ENCODE measurements around the gene TLDC2.
A peak's percentile ranks its signal among the peaks of the same experiment; 100 is the strongest.
"Not testable (repeated sequence)": the region's sequence is repeated elsewhere in the genome, so short reads cannot be mapped to it uniquely, and the experiment has no call there.

TLDC2 gene

DNA sequence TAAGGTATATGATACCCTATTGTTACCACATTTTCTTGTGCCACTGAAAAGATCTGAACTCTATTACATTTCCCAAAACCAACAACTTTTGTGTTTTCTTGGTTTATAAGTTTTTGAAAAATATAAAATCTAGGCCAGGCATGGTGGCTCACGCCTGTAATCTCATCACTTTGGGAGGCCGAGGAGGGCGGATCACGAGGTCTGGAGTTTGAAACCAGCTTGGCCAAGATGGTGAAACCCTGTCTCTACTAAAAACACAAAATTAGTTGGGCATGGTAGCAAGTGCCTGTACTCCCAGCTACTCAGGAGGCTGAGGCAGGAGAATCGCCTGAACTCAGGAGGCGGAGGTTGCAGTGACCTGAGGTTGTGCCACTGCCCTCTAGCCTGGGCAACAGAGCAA lies 41.3 kb downstream of the TLDC2 start:
- no peak for DNase-seq

DNA sequence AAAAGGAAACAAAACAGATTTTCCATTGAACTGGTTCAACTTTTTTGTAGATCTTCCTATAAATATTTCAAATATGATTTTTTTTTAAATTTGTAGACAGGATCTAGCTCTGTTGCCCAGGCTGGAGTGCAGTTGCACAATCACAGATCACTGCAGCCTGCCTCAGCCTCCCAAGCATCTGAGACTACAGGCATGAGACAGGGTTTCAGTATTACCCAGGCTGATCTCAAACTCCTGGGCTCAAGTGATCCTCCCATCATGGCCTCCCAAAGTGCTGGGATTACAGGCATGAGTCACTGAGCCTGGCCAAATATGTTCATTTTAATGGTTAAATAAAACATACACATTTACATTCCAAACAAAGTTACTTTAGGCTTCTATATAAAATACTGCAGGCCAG lies 42.0 kb downstream of the TLDC2 start:
- no peak for DNase-seq

DNA sequence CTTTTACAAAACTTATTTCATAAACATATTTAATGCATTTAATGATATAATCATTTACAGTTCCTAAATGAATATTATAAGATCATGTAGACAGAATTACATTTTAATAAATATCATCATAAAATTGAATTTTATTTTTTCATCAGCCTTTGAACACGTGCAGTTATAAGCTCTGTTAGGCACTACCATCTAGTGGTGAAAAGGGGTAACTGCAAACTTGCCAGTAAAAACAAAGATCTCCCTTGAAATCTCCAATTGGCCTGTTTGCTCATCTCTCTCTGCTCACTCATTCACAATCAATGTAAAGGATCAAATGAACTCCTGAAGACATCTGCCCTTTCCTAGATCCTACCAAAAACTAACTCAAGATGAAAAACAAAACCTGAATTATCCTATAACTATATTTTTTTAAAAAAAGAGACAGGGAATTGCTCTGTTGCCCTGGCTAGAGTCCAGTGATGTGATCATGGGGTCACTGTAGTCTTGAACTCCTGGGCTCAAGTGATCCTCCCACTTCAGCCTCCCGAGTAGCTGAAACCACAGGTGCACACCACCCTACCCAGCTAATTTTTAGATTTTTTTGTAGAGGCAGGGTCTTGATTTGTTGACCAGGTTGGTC lies 43.9 kb downstream of the TLDC2 start:
- peak; percentile 26 for DNase-seq

DNA sequence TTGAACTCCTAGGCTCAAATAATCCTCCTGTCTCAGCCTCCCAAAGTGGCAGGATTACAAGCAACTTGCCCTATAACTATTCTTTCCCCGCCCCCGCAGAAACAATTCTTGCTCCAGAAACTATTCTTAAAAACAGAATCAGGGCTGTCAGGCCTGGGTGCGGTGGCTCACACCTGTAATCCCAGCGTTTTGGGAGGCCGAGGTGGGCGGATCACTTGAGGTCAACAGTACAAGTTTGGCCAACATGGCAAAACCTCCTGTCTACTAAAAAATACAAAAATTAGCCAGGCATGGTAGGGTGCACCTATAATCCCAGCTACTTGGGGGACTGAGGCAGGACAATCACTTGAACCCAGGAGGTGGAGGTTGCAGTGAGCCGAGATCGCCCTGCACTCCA lies 44.4 kb downstream of the TLDC2 start:
- DNase-seq, result no peak

DNA sequence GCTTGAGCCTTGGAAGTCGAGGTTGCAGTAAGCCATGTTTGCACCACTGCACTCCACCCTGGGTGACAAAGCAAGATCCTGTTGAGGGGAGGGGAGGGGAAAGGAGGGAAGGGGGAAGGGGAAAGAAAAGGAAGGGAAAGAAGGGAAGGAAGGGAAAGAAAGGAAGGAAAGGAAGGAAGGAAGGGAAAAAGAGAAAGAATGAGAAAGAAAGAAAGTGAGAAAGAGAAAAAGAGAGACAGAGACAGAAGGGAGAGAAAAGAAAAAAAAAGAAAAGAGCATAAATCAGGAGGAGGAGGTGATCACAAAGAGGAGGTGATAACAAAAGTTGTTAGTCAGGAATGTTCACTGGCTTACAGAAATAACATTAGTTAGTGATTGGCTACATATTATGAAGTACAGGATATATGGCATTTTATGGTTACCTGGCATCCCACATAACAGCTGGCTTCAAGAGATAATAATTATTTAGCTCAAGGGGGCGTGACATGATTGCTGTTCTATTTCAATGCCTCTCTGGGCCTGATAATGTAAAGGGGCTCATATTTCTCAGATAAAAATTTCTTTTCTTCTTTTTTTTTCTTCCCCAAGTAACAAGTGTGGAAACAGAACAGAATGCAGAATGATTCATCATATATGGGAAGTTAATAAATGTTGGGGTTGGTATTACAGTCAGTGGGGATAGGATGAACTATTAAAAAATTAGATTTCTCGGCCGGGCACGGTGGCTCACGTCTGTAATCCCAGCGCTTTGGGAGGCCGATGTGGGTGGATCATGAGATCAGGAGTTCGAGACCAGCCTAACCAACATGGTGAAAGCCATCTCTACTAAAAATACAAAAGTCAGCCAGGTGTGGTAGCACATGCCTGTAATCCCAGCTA lies 48.5 kb downstream of the TLDC2 start:
- no peak for DNase-seq

DNA sequence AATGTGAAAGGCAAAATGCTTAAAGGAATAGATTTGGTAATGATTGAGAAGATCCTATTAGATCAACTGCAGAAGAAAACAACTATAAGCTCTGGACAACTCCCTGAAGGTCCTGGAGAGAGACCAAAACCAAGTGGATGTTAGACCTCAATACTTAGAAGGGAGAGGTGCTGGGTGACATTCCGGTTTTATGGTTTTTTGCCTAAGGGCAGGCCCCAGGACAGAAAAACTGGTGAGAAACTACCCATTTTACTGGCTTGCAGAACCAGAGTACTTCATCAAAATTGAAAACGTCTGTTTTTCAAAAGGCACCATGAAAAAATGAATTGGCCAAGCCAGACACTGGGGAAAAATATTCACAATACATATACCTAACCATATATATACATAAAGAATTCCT lies 49.3 kb downstream of the TLDC2 start:
- no peak for DNase-seq

DNA sequence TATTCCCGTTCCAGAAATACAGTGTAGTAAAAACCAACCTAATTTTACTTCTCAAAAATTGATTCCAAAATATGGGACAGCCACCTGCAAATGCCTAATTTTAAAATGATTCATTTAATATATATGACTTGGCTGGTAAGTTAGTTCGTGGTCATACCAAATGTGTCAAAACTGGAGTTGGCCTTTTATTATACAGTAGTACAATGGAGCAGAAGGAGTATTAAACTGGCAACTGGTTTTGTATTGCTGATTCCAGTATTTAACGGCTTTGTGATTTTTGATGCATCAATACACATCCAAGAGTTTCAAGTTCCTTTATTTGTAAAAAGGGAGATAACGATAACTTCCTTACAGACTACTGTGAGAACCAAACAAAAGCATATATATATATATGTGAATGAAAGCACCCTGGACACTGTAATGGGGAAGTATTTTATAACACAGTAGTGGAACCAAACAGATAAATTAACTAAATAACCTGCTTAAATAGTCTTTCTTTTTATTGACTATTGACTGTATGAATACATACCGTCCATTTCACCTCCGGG lies 50.8 kb downstream of the TLDC2 start:
- DNase-seq, result no peak

DNA sequence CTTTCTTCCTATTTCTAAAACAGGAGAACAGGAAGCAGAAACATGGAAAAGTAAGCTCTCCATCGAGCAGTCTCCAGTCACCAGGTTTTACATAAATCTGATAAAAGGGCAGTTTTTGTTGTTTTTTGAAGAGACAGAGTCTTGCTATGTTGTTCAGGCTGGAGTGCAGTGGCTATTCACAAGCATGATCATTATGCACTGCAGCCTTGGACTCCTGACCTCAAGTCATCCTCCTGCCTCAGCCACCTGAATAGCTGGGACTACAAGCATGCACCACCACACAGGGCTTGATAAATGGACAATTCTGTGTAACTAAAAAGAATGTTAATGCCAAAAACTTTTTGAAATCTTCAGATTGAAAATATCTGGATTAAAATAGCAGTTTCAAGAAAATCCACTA lies 51.8 kb downstream of the TLDC2 start:
- DNase-seq, result no peak

DNA sequence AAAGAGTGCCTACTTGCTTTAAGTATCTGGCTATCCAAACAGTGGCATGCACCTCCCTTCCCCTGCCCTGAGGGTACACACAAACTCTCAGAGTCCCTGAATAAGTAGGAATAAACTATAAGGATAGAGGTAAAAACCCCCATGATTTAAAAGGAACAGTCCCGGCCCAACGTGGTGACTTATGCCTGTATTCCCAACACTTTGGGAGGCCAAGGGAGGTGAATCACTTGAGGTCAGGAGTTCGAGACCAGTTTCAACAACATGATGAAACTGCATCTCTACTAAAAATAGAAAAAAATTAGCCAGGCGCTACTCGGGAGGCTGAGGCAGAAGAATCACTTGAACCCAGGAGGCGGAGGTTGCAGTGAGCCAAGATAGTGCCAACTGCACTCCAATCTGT lies 53.4 kb downstream of the TLDC2 start:
- no peak for DNase-seq

DNA sequence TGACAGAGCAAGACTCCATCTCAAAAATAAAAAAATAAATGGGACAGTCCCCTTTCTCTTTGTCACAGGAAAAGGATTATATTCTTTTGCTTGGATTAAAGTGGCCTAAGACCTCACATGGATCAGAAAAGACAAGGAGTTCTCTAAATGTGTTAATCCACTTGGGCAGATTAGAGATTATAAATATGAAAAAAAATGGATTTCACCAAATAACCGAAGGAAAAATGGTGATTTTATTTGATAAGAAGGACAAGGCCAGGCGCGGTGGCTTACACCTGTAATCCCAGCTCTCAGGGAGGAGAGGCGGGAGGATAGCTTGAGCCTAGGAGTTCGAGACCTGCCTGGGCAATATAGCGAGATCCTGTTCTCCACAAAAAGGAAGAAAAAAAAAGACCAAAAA lies 53.8 kb downstream of the TLDC2 start:
- DNase-seq, result no peak

DNA sequence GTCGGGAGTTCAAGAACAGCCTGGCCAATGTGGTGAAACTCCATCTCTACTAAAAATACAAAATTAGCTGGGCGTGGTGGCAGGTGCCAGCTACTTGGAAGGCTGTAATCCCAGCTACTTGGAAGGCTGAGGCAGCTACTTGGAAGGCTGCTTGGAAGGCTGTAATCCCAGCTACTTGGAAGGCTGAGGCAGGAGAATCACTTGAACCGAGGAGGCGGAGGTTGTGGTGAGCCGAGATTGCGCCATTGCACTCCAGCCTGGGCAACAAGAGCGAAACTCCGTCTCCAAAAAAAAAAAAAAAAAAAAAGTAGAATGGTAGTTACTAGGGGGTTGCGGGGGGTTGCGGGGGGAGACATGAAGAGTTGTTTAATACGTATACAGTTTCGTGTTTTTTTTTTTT lies 56.1 kb downstream of the TLDC2 start:
- DNase-seq, result not testable (repeated sequence)

DNA sequence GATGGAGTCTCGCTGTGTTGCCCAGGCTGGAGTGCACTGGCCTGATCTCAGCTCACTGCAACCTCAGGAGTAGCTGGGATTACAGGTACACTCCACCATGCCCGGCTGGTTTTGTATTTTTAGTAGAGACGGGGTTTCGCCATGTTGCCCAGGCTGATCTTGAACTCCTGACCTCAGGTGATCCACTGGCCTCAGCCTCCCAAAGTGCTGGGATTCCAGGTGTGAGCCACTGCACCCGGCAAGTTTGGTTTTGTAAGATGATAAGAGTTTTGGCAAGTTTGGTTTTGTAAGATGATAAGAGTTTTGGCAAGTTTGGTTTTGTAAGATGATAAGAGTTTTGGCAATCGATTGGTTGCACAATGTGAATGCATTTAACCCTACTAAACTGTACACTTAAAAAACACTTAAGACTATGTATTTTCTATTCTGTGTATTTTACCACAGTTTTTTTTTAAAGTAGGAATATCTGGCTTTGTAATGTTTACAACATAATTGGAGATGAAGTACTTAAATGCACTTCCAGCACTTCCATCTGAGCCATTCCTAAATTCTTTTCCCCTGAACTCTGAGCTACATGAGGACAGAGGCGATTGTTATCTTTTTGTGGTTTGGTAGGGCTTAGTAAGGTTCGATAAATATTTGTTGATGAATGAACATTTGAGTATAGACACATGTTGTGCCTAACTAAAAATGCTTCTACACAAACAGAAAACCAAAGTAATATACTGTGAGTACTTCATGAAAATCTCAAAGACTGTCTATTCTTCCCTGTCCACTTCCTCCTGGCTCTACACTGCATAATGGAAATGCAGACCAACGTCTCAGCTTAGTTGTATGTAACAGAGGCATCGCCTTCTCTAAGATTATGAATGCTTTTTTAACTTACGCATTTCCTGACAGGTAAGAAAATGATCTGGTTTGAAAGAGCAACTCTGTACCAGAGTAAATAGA lies 56.8 kb downstream of the TLDC2 start:
- no peak for DNase-seq

DNA sequence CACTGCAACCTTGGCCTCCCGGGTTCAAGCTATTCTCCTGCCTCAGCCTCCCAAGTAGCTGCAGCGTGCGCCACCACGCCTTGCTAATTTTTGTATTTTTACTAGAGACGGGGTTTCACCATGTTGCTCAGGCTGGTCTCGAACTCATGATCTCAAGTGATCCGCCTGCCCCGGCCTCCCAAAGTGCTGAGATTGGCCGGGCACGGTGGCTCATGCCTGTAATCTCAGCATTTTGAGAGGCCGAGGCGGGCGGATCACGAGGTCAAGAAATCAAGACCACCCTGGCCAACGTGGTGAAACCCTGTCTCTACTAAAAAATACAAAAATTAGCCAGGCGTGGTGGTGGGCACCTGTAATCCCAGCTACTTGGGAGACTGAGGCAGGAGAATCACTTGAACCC lies 57.6 kb downstream of the TLDC2 start:
- DNase-seq, result not testable (repeated sequence)

DNA sequence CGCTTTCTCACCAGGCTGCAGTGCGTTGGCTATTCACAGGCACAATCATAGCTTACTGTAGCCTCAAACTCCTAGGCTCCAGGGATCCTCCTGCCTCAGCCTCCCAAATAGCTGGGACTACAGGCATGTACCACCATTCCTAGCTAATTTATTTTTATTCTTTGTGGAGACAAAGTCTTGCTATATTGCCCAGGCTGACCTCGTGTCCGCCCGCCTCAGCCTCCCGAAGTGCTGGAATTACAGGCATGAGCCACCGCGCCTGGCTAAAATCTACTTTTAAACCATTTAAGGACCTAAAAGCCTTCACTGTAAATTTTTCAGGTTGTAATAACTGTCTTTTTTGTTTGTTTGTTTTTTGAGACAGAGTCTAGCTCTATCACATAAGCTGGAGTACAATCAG lies 60.4 kb downstream of the TLDC2 start:
- DNase-seq, result no peak

DNA sequence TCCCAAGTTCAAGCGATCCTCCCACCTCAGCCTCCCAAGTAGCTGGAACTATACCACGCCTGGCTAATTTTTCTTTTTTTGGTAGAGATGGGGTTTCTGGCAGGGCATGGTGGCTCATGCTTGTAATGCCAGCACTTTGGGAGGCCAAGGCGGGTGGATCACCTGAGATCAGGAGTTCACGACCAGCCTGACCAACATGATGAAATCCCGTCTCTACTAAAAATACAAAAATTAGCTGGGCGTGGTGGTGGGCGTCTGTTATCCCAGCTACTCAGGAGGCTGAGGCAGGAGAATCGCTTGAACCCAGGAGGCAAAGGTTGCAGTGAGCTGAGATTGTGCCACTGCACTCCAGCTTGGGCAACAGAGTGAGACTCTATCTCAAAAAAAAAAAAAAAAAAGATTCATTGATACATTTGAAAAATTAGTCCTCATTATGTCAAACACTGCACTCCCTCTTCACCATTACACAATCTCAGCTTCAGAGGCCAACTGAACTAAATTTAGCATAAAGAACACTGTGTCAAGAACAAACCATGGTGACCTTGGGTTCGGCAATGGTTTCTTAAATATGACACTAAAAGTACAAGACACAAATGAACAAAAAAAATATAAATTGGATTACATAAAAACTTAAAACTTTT lies 60.9 kb downstream of the TLDC2 start:
- DNase-seq, result not testable (repeated sequence)

DNA sequence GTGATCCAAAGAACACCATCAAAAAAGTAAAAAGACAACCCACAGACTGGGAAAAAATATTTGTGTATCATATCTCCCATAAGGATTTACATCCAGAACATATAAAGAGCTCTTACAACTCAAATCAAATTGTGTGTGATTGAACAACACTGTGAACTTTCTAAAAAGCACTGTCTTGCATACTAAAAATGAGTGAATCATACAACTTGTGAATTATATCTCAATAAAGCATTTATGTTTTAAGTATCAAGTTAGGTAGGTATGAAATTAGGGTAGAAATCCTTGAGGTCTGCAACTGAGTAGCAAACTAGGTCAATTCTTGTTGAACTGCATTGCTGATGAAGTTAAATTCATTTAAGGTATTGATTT lies 61.4 kb downstream of the TLDC2 start:
- no peak for DNase-seq

DNA sequence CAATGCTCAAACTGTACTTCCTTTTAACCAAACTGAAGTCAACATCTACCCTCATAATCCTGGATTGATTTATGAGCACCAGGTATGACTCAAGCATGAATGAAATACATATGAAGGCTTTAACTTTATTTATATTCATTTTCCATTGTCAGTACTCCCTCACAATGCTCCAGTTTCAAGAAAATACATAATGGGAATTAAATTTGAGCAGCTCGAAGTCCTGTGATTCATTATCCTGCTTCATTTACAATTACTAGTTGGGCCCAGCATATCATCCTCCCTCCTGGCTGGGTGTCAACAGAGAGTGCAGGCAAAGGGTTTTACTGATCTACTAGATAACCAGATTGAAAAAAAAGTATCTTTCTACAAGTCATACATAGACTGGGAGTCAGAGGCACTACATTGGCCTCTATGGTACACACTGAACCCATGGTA lies 65.5 kb downstream of the TLDC2 start:
- no peak for DNase-seq
